ENCODE results near the gene HK2. TPM values are rescaled to one million over a fixed set of nuclear protein-coding genes. Genes with fewer than 3 reads are reported as not detected.
A peak's percentile ranks its signal among the peaks of the same experiment; 100 is the strongest.

HK2 gene
- total and polyA plus RNA-seq, 4 donors = 1.1 to 26.4 (median 13.9) TPM

GRCh38 chr2:74843899-74844298, 10.0 kb downstream of the HK2 start:
- H3K36me3 ChIP-seq (ENCODE audit: control insufficient read depth in 1 of 2, insufficient read depth in 2 of 2, low read length in 1 of 2) = no peaks in the 10 kb centered on the region
- H3K4me3 ChIP-seq (ENCODE audit: low read length in 2 of 2) = no peak overlapping the region
- DNase-seq = peak in 1 of 2 donors; percentile 51
- H3K27me3 ChIP-seq (ENCODE audit: control insufficient read depth in 1 of 2, insufficient read depth in 2 of 2, low read length in 1 of 2) = no peaks in the 10 kb centered on the region
- peak overlapping the region; percentile 11 to 82 for H3K27ac ChIP-seq (ENCODE audit: low read depth in 1 of 2, low read length in 2 of 2)
- peak; percentile 27 for ATAC-seq (ENCODE audit: low FRiP score)
- intact Hi-C loops (cut with DNase I) = no loop called here
- H3K4me1 ChIP-seq (ENCODE audit: control insufficient read depth in 1 of 2, insufficient read depth in 2 of 2, low read length in 2 of 2) = peaks cover 2 to 6% of the 10 kb centered on the region in 2 donors
- H3K9me3 ChIP-seq (ENCODE audit: control insufficient read depth, low read length) = no peaks in the 10 kb centered on the region

- no peaks in the 10 kb centered on the region for H3K27me3 ChIP-seq (ENCODE audit: control insufficient read depth in 1 of 2, insufficient read depth in 2 of 2, low read length in 1 of 2)
- H3K36me3 ChIP-seq (ENCODE audit: control insufficient read depth in 1 of 2, insufficient read depth in 2 of 2, low read length in 1 of 2) = no peaks in the 10 kb centered on the region
- H3K9me3 ChIP-seq (ENCODE audit: control insufficient read depth, low read length) = no peaks in the 10 kb centered on the region
- intact Hi-C loops (cut with DNase I) = loop anchor here in 1 of 2 donors (5.0 kb wide), 1 partner anchor 303 kb away; no protein-coding TSS in a partner anchor
- no peak overlapping the region for H3K4me3 ChIP-seq (ENCODE audit: low read length in 2 of 2)
- DNase-seq = no peak
- peak overlapping the region in 1 of 2 donors; percentile 87 for H3K27ac ChIP-seq (ENCODE audit: low read depth in 1 of 2, low read length in 2 of 2)
- peaks cover 2 to 6% of the 10 kb centered on the region in 2 donors for H3K4me1 ChIP-seq (ENCODE audit: control insufficient read depth in 1 of 2, insufficient read depth in 2 of 2, low read length in 2 of 2)
- WGBS, 2 donors = 98% methylated on average over 4 of the region's 4 CpGs
- ATAC-seq (ENCODE audit: low FRiP score) = no peak
These were observed 10.8 kb downstream of the HK2 start for GRCh38 chr2:74844752-74845151.

GRCh38 chr2:74845217-74845751, 11.4 kb downstream of the HK2 start:
- H3K27ac ChIP-seq (ENCODE audit: low read depth in 1 of 2, low read length in 2 of 2) = peak overlapping the region in 1 of 2 donors; percentile 84
- 1 to 2% methylated on average over 8 of the region's 8 CpGs for WGBS, 2 donors
- ATAC-seq (ENCODE audit: low FRiP score) = peak; percentile 89

DNA sequence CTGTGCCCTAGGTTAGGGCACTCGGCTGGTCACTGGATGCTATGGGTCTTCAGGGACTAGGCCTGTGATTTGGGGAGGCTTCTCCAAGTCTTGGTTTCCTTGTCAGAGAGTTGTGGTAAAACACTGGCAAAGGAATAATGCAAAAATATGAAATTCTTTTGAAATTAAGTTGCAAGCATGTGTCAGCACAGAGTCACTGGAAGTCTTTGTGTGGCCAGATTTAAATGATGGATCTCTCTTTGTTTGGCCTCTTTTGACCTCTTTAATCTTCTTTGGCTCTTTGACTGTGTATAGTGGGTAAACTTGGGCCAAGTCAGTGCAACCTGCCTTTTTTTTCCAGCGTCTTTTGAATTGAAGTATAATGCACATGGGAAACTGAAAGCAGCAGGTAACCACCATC, 12.1 kb downstream of the HK2 start:
- peak in 1 of 2 donors; percentile 37 for DNase-seq
- 53 to 59% methylated on average over 2 of the region's 2 CpGs for WGBS, 2 donors

More at GRCh38 chr2:74845217-74845751, 11.4 kb downstream of the HK2 start:
- Histone ChIP-seq H3K4me1 (ENCODE audit: control insufficient read depth in 1 of 2, insufficient read depth in 2 of 2, low read length in 2 of 2) (peaks cover 2 to 6% of the 10 kb centered on the region in 2 donors), H3K9me3 (ENCODE audit: control insufficient read depth, low read length) (no peaks in the 10 kb centered on the region), H3K4me3 (ENCODE audit: low read length in 2 of 2) (no peak overlapping the region), H3K36me3 (ENCODE audit: control insufficient read depth in 1 of 2, insufficient read depth in 2 of 2, low read length in 1 of 2) (no peaks in the 10 kb centered on the region), H3K27me3 (ENCODE audit: control insufficient read depth in 1 of 2, insufficient read depth in 2 of 2, low read length in 1 of 2) (no peaks in the 10 kb centered on the region)
- intact Hi-C loops (cut with DNase I) = loop anchor here in 1 of 2 donors (5.0 kb wide), 1 partner anchor 302 kb away; no protein-coding TSS in a partner anchor
- DNase-seq = peak; percentile 93 to 94

GRCh38 chr2:74846481-74846880, 12.6 kb downstream of the HK2 start:
- WGBS, 2 donors = 93 to 97% methylated on average over 2 of the region's 2 CpGs
- Histone ChIP-seq H3K4me3 (ENCODE audit: low read length in 2 of 2) (no peak overlapping the region), H3K4me1 (ENCODE audit: control insufficient read depth in 1 of 2, insufficient read depth in 2 of 2, low read length in 2 of 2) (peaks cover 2 to 3% of the 10 kb centered on the region in 2 donors), H3K27ac (ENCODE audit: low read depth in 1 of 2, low read length in 2 of 2) (no peak overlapping the region), H3K27me3 (ENCODE audit: control insufficient read depth in 1 of 2, insufficient read depth in 2 of 2, low read length in 1 of 2) (no peaks in the 10 kb centered on the region), H3K9me3 (ENCODE audit: control insufficient read depth, low read length) (no peaks in the 10 kb centered on the region), H3K36me3 (ENCODE audit: control insufficient read depth in 1 of 2, insufficient read depth in 2 of 2, low read length in 1 of 2) (no peaks in the 10 kb centered on the region)
- intact Hi-C loops (cut with DNase I) = loop anchor here in 1 of 2 donors (5.0 kb wide), 1 partner anchor 301 kb away; no protein-coding TSS in a partner anchor
- peak in 1 of 2 donors; percentile 13 for DNase-seq
- no peak for ATAC-seq (ENCODE audit: low FRiP score)

More for the DNA sequence above, 12.1 kb downstream of the HK2 start:
- peak overlapping the region; percentile 7 to 84 for H3K27ac ChIP-seq (ENCODE audit: low read depth in 1 of 2, low read length in 2 of 2)
- intact Hi-C loops (cut with DNase I) = loop anchor here in 1 of 2 donors (5.0 kb wide), 1 partner anchor 301 kb away; no protein-coding TSS in a partner anchor
- H3K36me3 ChIP-seq (ENCODE audit: control insufficient read depth in 1 of 2, insufficient read depth in 2 of 2, low read length in 1 of 2) = no peaks in the 10 kb centered on the region
- no peak for ATAC-seq (ENCODE audit: low FRiP score)
- peaks cover 2 to 6% of the 10 kb centered on the region in 2 donors for H3K4me1 ChIP-seq (ENCODE audit: control insufficient read depth in 1 of 2, insufficient read depth in 2 of 2, low read length in 2 of 2)
- H3K9me3 ChIP-seq (ENCODE audit: control insufficient read depth, low read length) = no peaks in the 10 kb centered on the region
- no peak overlapping the region for H3K4me3 ChIP-seq (ENCODE audit: low read length in 2 of 2)
- no peaks in the 10 kb centered on the region for H3K27me3 ChIP-seq (ENCODE audit: control insufficient read depth in 1 of 2, insufficient read depth in 2 of 2, low read length in 1 of 2)

DNA sequence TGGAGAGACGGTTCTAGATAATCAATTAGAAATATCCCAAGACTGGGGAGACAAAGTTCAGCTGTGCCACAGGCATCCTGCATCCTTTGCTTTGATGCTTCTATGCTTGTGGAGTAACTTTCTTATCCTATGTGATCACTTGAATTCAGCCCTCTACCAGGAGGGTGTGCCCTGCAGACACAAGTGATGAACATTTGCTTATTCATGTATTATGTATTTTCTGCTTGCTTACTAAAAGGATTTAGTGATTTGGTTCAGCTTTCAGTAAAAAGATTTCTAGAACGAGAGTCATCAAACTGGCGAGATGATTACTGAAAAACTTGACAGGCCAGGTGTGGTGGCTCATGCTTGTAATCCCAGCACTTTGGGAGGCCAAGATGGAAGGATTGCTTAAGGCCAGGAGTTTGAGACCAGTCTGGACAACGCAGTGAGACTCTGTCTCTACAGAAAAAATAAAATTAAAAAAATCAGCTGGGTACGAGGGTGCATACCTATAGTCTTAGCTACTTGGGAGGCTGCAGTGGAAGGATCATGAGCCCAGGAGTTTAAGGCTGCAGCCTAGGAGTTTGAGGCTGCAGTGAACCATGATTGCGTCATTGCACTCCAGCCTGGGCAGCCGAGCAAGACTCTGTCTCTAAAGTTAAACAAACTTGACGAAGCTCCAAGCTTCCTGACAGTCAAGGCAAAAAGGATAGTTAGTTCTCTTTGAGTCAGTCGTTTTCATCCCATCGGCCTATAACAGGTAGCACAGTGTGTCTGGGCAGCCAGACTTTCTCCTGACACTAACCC, 13.3 kb downstream of the HK2 start:
- Histone ChIP-seq H3K36me3 (ENCODE audit: control insufficient read depth in 1 of 2, insufficient read depth in 2 of 2, low read length in 1 of 2) (no peaks in the 10 kb centered on the region), H3K27ac (ENCODE audit: low read depth in 1 of 2, low read length in 2 of 2) (no peak overlapping the region), H3K4me3 (ENCODE audit: low read length in 2 of 2) (no peak overlapping the region), H3K4me1 (ENCODE audit: control insufficient read depth in 1 of 2, insufficient read depth in 2 of 2, low read length in 2 of 2) (peaks cover 2 to 3% of the 10 kb centered on the region in 2 donors), H3K9me3 (ENCODE audit: control insufficient read depth, low read length) (no peaks in the 10 kb centered on the region), H3K27me3 (ENCODE audit: control insufficient read depth in 1 of 2, insufficient read depth in 2 of 2, low read length in 1 of 2) (no peaks in the 10 kb centered on the region)
- intact Hi-C loops (cut with DNase I) = loop anchor here in 1 of 2 donors (5.0 kb wide), 1 partner anchor 300 kb away; no protein-coding TSS in a partner anchor
- ATAC-seq (ENCODE audit: low FRiP score) = no peak
- 89 to 90% methylated on average over 10 of the region's 10 CpGs for WGBS, 2 donors
- DNase-seq = peak in 1 of 2 donors; percentile 48

DNA sequence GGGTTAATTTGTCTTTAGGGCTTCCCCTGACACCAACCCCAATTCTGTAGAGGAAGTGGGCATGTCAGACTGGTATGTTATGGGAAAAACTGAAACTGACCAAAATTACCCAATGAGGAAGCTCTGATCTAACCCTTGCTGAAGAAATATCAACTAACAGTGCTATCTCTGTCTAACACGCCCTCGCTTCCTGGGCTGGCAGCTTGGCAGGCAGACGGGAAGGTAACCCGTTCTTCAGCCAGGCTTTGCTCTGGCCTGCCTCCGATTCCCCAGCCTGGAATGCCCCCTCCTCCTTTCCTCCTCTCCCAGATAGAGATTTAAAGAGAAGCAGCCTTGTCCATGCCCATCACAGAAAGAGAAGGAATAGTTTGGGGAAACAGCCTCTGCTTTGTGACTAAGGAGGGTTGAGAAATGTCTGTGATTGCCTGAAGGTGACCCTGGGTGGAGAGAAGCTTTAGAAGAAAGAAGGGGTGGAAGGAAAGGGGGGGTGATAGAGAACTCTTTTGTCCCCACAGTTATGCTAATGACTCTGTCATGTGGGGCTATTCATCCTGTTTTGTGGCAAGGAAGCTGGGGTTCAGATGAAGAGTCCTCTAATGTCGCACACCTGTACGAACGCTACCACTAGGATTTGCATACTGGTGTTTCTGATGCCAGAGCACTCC, 15.4 kb downstream of the HK2 start:
- peak; percentile 70 to 71 for DNase-seq
- no peak overlapping the region for H3K27ac ChIP-seq (ENCODE audit: low read depth in 1 of 2, low read length in 2 of 2)
- H3K4me1 ChIP-seq (ENCODE audit: control insufficient read depth in 1 of 2, insufficient read depth in 2 of 2, low read length in 2 of 2) = no peaks in the 10 kb centered on the region
- H3K36me3 ChIP-seq (ENCODE audit: control insufficient read depth in 1 of 2, insufficient read depth in 2 of 2, low read length in 1 of 2) = no peaks in the 10 kb centered on the region
- ATAC-seq (ENCODE audit: low FRiP score) = peak; percentile 24
- 45 to 46% methylated on average over 8 of the region's 8 CpGs for WGBS, 2 donors
- no peaks in the 10 kb centered on the region for H3K27me3 ChIP-seq (ENCODE audit: control insufficient read depth in 1 of 2, insufficient read depth in 2 of 2, low read length in 1 of 2)
- H3K9me3 ChIP-seq (ENCODE audit: control insufficient read depth, low read length) = no peaks in the 10 kb centered on the region
- no peak overlapping the region for H3K4me3 ChIP-seq (ENCODE audit: low read length in 2 of 2)
- intact Hi-C loops (cut with DNase I) = loop anchor here in 1 of 2 donors (5.0 kb wide), 1 partner anchor 298 kb away; no protein-coding TSS in a partner anchor

DNA sequence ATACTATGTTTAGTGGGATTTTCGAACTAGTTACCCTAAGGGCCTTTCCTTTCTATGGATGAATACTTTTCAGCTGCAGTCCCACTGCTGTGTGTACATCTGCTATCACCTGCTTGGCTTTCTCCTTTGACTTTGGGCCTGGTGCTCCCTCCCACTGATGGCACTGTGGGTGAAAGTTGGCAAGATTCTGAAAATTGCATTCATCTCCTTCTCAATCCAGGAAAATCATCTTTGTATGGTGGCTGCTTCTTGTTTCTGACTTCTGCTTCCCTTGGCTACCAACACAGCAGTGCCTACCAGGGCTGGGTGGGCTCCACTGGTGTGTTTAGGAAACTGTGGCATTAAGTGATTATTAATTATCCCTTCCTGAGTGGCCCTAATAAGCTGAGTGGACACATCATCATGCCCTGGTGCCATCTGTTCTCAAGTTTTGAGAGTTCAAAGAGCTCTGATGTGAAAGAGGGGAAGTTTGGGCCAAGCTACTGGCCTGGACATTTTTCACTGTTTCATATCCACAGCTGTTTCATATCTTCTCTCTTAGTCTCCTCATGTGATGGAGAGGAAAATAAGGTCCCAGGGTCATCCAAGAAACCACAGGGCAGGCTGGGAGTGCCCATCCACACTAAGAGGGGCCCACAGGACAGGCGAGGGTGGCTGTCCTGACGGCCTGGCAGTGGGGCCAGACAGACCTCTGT, 16.7 kb downstream of the HK2 start:
- no peak overlapping the region for H3K27ac ChIP-seq (ENCODE audit: low read depth in 1 of 2, low read length in 2 of 2)
- ATAC-seq (ENCODE audit: low FRiP score) = no peak
- H3K9me3 ChIP-seq (ENCODE audit: control insufficient read depth, low read length) = no peaks in the 10 kb centered on the region
- no peaks in the 10 kb centered on the region for H3K4me1 ChIP-seq (ENCODE audit: control insufficient read depth in 1 of 2, insufficient read depth in 2 of 2, low read length in 2 of 2)
- peak in 1 of 2 donors; percentile 8 for DNase-seq
- no peaks in the 10 kb centered on the region for H3K27me3 ChIP-seq (ENCODE audit: control insufficient read depth in 1 of 2, insufficient read depth in 2 of 2, low read length in 1 of 2)
- no peaks in the 10 kb centered on the region for H3K36me3 ChIP-seq (ENCODE audit: control insufficient read depth in 1 of 2, insufficient read depth in 2 of 2, low read length in 1 of 2)
- intact Hi-C loops (cut with DNase I) = no loop called here
- no peak overlapping the region for H3K4me3 ChIP-seq (ENCODE audit: low read length in 2 of 2)
- 92 to 94% methylated on average over 3 of the region's 3 CpGs for WGBS, 2 donors

Data from aorta (tissue), 5 donors.